GM21515 (cell line): ENCODE results near the gene SLC17A4.
"Not testable (repeated sequence)": the region's sequence is repeated elsewhere in the genome, so short reads cannot be mapped to it uniquely, and the experiment has no call there.

Experiments used
- ATAC-seq: cut with Tn5 transposase; IDR thresholded peaks from one replicate; pipeline ENCODE4 v1.9.1; 2021; ENCODE audit not compliant: unreplicated experiment

SLC17A4 gene

GRCh38 chr6:25754535-25754934 is at the start of gene SLC17A4:
SLC17A4 (plus strand) TSS chr6:25754742; CDS start chr6:25761963, 7,221 bp downstream.
- ATAC-seq, result no peak

DNA sequence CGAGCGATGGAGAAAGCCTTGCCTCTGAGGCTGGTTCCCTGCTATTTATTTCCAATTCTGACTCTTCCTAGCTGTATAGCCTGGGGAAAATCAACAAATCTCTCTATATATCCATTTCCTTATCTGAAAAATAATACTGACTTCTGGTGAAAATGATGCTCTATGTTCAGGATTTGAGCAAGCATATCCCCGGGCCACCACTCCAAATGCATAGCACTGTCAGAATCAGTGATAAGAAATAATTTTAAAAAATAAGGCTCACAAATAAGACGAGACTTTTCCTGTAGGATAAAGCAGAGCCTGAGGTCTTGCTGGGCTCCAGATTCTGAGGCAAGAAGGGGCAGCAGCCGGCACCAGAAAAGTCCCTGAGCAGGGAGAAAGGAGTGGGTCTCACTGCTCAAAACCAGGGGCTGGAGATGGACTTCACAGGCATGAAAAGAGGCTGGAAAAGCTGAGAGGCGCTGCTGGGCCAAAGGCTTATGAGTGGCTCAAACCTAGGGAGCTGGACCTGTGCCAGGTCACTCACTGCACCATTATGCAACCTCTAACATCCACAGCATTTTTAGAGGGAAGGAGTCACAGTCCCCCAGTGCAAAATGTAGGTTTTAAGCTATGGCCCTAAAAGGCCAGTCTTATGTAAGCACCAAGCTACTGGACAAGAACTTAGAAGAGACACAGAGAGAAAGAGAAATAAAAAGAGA is 48.1 kb upstream of the SLC17A4 start:
- ATAC-seq, result no peak

DNA sequence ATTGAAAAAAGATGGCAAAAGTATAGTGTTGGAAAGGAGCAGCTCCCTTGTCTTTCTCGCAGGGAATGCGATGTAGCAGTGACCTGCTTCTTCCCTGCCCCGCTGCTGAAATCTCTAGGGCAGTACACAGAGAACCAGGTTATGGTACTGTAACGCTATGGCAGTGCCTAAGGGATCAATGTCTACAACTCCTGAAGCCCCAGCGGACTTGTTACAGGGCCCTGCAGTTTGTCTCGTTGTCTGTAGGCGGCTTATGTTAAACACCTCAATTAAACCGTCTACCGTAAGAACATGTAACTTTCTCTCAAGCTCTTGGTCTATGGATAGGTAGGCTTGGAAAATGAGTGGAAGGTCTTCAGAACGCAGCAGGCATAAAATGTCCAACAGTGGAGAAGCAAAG is 44.8 kb upstream of the SLC17A4 start:
- ATAC-seq, result no peak

GRCh38 chr6:25710287-25710686 is 44.3 kb upstream of the SLC17A4 start:
- ATAC-seq, result no peak

DNA sequence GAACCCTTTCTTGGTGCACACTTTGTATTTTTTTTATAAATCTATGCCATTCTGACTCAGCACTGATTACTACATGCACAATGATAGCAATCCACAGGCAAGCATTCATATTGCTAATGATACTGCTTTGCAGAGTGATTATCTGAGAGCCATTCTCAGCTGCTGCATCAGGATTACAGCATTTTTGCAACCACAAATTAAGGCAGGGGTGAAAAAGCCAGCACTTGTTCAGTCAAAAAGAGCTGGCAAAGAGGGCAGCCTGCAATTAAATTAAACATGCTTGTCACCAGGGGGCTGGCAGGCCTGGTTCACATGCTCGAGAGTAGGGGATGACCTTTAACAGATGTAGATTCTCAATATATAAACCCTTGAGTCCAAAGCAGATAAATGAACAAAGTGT is 40.7 kb upstream of the SLC17A4 start:
- ATAC-seq, result no peak

DNA sequence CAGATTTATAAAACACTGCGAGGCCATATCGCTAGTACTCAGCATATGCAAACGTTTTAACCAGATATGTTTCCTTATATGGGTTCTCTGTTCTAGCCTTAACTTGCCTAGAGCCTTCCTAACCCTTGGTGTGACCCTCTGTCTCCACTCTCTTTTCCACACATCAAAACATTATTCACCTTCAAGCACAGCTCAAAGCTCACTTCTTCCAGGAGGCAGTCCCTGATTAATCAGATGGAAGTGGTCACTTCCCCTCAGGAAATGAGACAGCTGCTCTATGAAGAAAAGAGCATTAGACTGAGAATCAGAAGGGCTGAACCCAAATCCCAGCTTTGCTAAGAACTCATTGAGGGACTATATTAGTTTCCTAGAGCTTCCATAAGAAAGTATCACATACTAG is 39.8 kb upstream of the SLC17A4 start:
- no peak for ATAC-seq

GRCh38 chr6:25715794-25716193 is 38.7 kb upstream of the SLC17A4 start:
- ATAC-seq, result no peak

- no peak for ATAC-seq
Measured at GRCh38 chr6:25717866-25718740, 36.4 kb upstream of the SLC17A4 start.

DNA sequence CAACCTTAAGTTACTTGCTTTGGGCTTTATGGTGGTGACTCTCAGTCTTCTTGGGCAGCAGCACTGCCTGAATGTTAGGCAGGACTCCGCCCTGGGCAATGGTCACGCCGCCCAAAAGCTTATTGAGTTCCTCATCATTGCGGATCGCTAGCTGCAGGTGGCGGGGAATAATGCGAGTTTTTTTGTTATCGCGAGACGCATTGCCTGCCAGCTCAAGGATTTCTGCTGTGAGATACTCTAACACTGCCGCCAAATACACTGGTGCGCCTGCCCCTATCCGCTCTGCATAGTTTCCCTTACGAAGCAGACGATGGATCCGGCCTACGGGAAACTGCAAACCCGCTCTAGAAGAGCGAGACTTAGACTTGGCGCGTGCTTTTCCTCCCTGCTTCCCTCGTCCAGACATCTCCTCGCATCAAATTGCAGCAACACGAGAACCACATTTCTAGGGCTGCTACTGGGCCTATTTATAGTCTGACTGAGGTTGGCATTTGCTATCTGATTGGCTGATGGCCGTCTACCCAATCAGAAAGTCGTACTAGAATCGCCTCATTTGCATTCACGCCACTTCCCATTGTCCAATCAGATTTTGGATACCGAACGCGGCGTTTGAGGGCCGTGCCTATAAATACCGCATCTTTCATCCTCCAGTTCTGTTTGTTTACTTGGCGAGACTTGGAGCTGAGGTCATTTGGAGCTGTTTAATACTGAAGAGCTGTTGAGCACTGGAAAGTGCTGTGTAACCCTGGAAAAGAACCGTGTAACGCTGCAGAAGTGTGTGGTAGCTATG is 28.2 kb upstream of the SLC17A4 start:
- ATAC-seq, result no peak

GRCh38 chr6:25727028-25727427 is 27.5 kb upstream of the SLC17A4 start:
- ATAC-seq, result no peak

- ATAC-seq, result no peak
Measured at GRCh38 chr6:25730907-25731306, 23.6 kb upstream of the SLC17A4 start.

DNA sequence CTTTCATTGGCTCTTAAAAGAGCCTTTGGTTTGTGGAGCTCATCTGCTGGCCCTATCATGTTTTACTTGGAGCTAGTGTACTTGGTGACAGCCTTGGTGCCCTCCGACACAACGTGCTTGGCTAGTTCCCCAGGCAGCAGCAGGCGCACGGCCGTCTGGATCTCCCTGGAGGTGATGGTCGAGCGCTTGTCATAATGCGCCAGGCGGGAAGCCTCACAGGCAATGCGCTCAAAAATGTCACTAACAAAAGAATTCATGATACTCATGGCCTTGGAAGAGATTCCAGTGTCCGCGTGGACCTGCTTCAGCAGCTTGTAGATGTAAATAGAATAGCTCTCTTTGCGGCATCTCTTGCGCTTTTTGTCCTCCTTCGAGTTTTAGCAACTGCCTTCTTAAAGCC is 22.8 kb upstream of the SLC17A4 start:
- no peak for ATAC-seq

DNA sequence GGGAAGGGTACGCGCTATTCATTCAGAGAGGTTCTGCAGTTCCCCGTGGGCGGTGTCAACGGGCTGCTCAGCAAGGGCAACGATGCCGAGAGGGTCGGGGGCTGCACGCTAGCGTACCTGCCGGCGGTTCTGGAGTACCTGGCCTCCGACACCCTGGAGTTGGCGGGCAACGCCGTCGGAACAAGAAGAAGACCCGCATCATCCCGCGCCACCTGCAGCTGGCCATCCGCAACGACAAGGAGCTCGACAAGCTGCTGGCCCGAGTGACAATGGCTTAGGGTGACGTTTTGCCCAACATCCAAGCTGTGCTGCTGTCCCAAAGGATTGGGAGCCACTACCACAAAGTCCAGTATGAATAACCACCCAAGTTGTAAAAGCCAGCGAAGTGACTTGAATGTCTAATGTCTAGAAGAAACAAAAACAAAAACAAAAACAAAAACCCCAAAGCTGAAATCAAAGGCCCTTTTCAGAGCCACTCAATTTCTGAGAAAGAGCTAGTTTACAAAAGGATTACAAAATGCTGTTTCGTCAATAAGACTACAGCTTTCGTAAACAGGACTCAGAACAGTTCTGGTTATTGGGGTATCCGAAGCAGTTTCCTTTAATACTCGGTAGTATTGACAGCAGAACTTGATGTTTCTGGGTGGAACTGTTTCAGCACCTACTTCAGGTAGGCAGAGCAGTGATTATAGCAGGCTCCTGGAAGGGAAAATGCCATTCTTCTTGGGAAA is 21.9 kb upstream of the SLC17A4 start:
- no peak for ATAC-seq

DNA sequence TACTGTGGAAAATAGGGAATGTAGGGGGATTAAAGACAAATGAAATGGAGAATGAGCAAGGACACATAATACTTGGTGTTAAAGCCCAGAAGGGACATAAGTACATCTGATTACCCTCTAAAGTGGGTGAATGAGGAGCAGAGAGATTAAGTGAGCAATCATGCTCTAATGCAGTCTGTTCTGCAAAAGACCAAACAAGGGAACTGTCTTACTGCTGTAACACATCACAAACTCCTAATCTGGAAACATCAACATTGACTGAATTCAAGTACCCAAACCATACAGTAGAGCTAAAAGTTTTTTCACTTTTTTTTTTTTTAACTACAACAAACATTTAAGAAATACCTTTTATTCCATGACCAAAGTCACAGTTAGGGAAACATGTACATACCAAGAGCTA is 19.3 kb upstream of the SLC17A4 start:
- ATAC-seq, result no peak

GRCh38 chr6:25743868-25744267 is 10.7 kb upstream of the SLC17A4 start:
- no peak for ATAC-seq

DNA sequence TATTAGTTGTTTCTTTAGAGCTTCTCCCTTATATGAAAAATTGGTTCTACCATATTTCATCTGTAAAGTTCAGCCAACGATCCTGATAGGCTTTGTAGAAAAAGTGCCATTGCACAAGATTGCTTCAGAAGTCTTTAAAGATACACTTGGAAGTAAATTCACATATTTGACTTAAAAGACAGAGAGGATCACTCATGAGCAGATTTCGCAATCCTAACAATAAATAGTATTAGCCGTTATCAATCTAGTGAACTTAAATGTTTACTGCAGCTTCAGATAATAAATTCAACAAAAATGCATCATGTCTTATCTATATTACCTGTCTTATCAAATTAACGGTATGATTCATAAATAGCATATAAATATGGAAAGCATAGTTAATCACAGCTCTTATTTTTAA is 8.7 kb upstream of the SLC17A4 start:
- ATAC-seq, result no peak

DNA sequence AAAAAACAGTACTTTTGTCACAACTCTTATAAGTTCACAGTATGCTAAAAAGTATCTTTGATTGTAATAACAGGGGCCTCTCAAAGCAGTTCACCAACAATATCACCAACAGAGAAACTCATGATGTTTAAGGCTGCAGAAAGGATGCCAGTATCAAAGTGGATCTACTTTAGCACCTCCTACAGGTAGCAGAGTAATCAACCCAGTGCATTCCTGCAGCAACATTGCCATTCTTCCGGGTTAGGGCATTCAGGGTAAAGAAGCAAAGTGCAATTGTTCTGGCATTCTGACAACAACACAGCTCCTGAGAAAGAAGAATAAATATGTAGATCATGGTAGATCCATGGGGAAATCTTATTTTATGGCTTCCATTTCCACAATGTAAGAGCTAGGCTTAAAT is 7.6 kb upstream of the SLC17A4 start:
- ATAC-seq, result no peak

DNA sequence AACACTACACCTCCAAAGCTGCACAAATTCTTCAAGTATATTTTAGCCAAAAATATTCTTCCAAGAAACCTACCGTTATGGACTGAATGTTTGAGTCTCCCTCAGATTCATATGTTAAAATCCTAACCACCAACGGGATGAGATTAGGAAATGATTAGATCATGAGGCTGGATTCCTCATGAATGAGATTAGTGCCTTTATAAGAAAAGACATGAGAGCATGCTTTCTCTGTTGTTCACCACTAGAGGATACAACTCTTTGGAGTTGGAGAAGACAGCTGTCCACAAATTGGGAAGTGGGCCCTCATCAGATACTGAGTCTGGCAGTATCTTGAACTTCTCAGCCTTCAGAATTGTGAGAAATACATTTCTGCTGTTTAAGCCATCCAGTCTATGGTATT is 7.1 kb upstream of the SLC17A4 start:
- ATAC-seq, result no peak

DNA sequence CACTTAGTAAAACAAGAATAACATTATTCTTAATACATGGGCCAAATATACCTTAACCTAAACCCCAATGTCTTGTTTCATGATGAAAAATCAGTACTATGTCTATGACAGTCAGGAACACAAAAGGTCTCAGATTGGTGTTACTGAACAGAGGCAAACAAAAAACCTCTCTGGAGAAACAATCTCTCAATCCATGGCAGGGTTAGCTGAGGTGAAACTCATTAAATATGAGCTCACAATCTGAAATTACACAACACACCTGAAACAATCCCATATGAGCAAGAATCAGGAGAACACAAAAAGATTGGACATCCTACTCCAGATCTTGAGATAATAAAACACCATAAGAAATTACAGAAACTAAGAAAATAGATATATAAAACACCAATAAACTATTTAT is 6.5 kb upstream of the SLC17A4 start:
- no peak for ATAC-seq

GRCh38 chr6:25748601-25749517 is 5.7 kb upstream of the SLC17A4 start:
- not testable (repeated sequence) for ATAC-seq
